ENCODE measurements around the gene APOC4. TPM values are rescaled to one million over a fixed set of nuclear protein-coding genes. Genes with fewer than 3 reads are reported as not detected.
A peak's percentile ranks its signal among the peaks of the same experiment; 100 is the strongest.

APOC4 gene
- total and polyA plus RNA-seq, 2 donors (not counting 1 experiment from before 2014, with no cell fraction given), result not detected

DNA sequence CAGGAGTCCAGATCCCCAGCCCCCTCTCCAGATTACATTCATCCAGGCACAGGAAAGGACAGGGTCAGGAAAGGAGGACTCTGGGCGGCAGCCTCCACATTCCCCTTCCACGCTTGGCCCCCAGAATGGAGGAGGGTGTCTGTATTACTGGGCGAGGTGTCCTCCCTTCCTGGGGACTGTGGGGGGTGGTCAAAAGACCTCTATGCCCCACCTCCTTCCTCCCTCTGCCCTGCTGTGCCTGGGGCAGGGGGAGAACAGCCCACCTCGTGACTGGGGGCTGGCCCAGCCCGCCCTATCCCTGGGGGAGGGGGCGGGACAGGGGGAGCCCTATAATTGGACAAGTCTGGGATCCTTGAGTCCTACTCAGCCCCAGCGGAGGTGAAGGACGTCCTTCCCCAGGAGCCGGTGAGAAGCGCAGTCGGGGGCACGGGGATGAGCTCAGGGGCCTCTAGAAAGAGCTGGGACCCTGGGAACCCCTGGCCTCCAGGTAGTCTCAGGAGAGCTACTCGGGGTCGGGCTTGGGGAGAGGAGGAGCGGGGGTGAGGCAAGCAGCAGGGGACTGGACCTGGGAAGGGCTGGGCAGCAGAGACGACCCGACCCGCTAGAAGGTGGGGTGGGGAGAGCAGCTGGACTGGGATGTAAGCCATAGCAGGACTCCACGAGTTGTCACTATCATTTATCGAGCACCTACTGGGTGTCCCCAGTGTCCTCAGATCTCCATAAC is 36.4 kb upstream of the APOC4 start, which contains the start of gene APOE:
APOE (plus strand) TSS at position 360 of the 724 bp plus-strand sequence. CDS start 829 bp downstream, outside the sequence.
- Histone ChIP-seq H4K20me1 (ENCODE audit: control insufficient read depth, insufficient read depth, low read length, poor library complexity, severe bottlenecking) (peaks cover 6% of the 10 kb centered on the region), H3K4me1 (ENCODE audit: control insufficient read depth in 2 of 2, insufficient read depth in 2 of 2, low read length in 2 of 2) (peaks cover 15 to 19% of the 10 kb centered on the region in 2 donors), H3K36me3 (replicated peaks in 1 of 2; ENCODE audit: control extremely low read depth in 1 of 2, control insufficient read depth in 1 of 2, extremely low read depth in 1 of 2, insufficient read depth in 2 of 2, low read length in 1 of 2) (peaks cover 0 to 18% of the 10 kb centered on the region in 2 experiments), H3K9ac (ENCODE audit: low read length) (no peak within 1 kb of the TSS), H3K79me2 (ENCODE audit: control insufficient read depth, insufficient read depth, low read length) (no peaks in the 10 kb centered on the region), H3K27me3 (replicated peaks in 1 of 4; ENCODE audit: control extremely low read depth in 1 of 4, control insufficient read depth in 3 of 4, insufficient read depth in 4 of 4, low read length in 3 of 4) (peaks cover 0 to 26% (median 10%) of the 10 kb centered on the region in 4 experiments), H3K4me3 (ENCODE audit: control extremely low read depth in 1 of 5, extremely low read depth in 1 of 5, insufficient read depth in 1 of 5, low read depth in 2 of 5, low read length in 4 of 5) (no peak within 1 kb of the TSS), H3K4me2 (replicated peaks; ENCODE audit: low read depth, low read length, poor library complexity, severe bottlenecking) (peak within 1 kb of the TSS; percentile 30), H3K9me3 (ENCODE audit: control extremely low read depth in 1 of 3, control insufficient read depth in 2 of 3, insufficient read depth in 1 of 3, low read length in 2 of 3) (peaks cover 0 to 4% (median 0%) of the 10 kb centered on the region in 3 donors), H2AFZ (ENCODE audit: insufficient read depth, low read depth, low read length, poor library complexity, severe bottlenecking) (no peak within 1 kb of the TSS), H3K27ac (ENCODE audit: low read length in 2 of 2) (no peak within 1 kb of the TSS)
- intact Hi-C loops (cut with micrococcal nuclease), result no loop called here
- Mint-ChIP-seq H3K4me1 (peaks cover 16% of the 10 kb centered on the region), H3K4me3 (no peak within 1 kb of the TSS), H3K9me3 (ENCODE audit: insufficient read depth) (no peaks in the 10 kb centered on the region), H3K27ac (no peak within 1 kb of the TSS), H3K27me3 (peaks cover 18% of the 10 kb centered on the region)
- WGBS (ENCODE audit: insufficient coverage), result 4% methylated on average over 17 of the region's 20 CpGs
- ATAC-seq (ENCODE audit: low read depth) (no peak), DNase-seq (no peak)
- no peak for TF ChIP-seq EZH2 (IDR thresholded peaks at IDR 0.05; ENCODE audit: borderline replicate concordance, insufficient read depth, low read depth, low read length, poor library complexity, severe bottlenecking)
- TF ChIP-seq, protein P1, sequence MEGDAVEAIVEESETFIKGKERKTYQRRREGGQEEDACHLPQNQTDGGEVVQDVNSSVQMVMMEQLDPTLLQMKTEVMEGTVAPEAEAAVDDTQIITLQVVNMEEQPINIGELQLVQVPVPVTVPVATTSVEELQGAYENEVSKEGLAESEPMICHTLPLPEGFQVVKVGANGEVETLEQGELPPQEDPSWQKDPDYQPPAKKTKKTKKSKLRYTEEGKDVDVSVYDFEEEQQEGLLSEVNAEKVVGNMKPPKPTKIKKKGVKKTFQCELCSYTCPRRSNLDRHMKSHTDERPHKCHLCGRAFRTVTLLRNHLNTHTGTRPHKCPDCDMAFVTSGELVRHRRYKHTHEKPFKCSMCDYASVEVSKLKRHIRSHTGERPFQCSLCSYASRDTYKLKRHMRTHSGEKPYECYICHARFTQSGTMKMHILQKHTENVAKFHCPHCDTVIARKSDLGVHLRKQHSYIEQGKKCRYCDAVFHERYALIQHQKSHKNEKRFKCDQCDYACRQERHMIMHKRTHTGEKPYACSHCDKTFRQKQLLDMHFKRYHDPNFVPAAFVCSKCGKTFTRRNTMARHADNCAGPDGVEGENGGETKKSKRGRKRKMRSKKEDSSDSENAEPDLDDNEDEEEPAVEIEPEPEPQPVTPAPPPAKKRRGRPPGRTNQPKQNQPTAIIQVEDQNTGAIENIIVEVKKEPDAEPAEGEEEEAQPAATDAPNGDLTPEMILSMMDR (IDR thresholded peaks at IDR 0.05), result no peak
- ChIA-PET POLR2A (interaction anchor here (1.0 kb wide), 1 partner anchor 56 kb away, joined by 3 read pairs; no protein-coding TSS in a partner anchor), CTCF (interaction anchor here (0.8 to 4.1 kb wide), 5 partner anchors 11 to 573 kb away, joined by 3 to 27 read pairs (median 4); no protein-coding TSS in a partner anchor)

DNA sequence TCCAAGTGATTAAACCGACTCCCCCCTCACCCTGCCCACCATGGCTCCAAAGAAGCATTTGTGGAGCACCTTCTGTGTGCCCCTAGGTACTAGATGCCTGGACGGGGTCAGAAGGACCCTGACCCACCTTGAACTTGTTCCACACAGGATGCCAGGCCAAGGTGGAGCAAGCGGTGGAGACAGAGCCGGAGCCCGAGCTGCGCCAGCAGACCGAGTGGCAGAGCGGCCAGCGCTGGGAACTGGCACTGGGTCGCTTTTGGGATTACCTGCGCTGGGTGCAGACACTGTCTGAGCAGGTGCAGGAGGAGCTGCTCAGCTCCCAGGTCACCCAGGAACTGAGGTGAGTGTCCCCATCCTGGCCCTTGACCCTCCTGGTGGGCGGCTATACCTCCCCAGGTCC is 34.4 kb upstream of the APOC4 start:
- Mint-ChIP-seq H3K27me3 (peaks cover 24% of the 10 kb centered on the region), H3K4me3 (no peak overlapping the region), H3K9me3 (ENCODE audit: insufficient read depth) (no peaks in the 10 kb centered on the region), H3K4me1 (peaks cover 16% of the 10 kb centered on the region), H3K27ac (no peak overlapping the region)
- Histone ChIP-seq H3K4me3 (ENCODE audit: control extremely low read depth in 1 of 5, extremely low read depth in 1 of 5, insufficient read depth in 1 of 5, low read depth in 2 of 5, low read length in 4 of 5) (no peak overlapping the region), H3K79me2 (ENCODE audit: control insufficient read depth, insufficient read depth, low read length) (no peaks in the 10 kb centered on the region), H3K9ac (ENCODE audit: low read length) (no peak overlapping the region), H3K4me1 (ENCODE audit: control insufficient read depth in 2 of 2, insufficient read depth in 2 of 2, low read length in 2 of 2) (peaks cover 15 to 19% of the 10 kb centered on the region in 2 donors), H3K27me3 (replicated peaks in 1 of 4; ENCODE audit: control extremely low read depth in 1 of 4, control insufficient read depth in 3 of 4, insufficient read depth in 4 of 4, low read length in 3 of 4) (peaks cover 0 to 39% (median 10%) of the 10 kb centered on the region in 4 experiments), H3K4me2 (replicated peaks; ENCODE audit: low read depth, low read length, poor library complexity, severe bottlenecking) (no peak overlapping the region), H2AFZ (ENCODE audit: insufficient read depth, low read depth, low read length, poor library complexity, severe bottlenecking) (no peak overlapping the region), H3K27ac (ENCODE audit: low read length in 2 of 2) (no peak overlapping the region), H3K36me3 (replicated peaks in 1 of 2; ENCODE audit: control extremely low read depth in 1 of 2, control insufficient read depth in 1 of 2, extremely low read depth in 1 of 2, insufficient read depth in 2 of 2, low read length in 1 of 2) (peaks cover 0 to 6% of the 10 kb centered on the region in 2 experiments), H4K20me1 (ENCODE audit: control insufficient read depth, insufficient read depth, low read length, poor library complexity, severe bottlenecking) (peaks cover 6% of the 10 kb centered on the region), H3K9me3 (ENCODE audit: control extremely low read depth in 1 of 3, control insufficient read depth in 2 of 3, insufficient read depth in 1 of 3, low read length in 2 of 3) (peaks cover 0 to 4% (median 0%) of the 10 kb centered on the region in 3 donors)
- ATAC-seq (ENCODE audit: low read depth) (no peak), DNase-seq (no peak)
- 94% methylated on average over 12 of the region's 12 CpGs for WGBS (ENCODE audit: insufficient coverage)
- CTCF ChIA-PET, result interaction anchor here (0.6 to 1.2 kb wide), 2 partner anchors 11 to 45 kb away, joined by 4 to 5 read pairs; no protein-coding TSS in a partner anchor
- no peak for TF ChIP-seq EZH2 (IDR thresholded peaks at IDR 0.05; ENCODE audit: borderline replicate concordance, insufficient read depth, low read depth, low read length, poor library complexity, severe bottlenecking)
- TF ChIP-seq, protein P1 (IDR thresholded peaks at IDR 0.05), result no peak
- POLR2A ChIA-PET, result no interaction called here
- intact Hi-C loops (cut with micrococcal nuclease), result no loop called here

Data from B cell (primary cell).